GM19351 (cell line): ENCODE data around the gene XRN1.

ENCODE experiments used
- ATAC-seq: cut with Tn5 transposase; IDR thresholded peaks from one replicate; pipeline ENCODE4 v1.9.1; 2021; ENCODE audit warnings: mild to moderate bottlenecking, moderate library complexity; ENCODE audit not compliant: unreplicated experiment

XRN1 gene

DNA sequence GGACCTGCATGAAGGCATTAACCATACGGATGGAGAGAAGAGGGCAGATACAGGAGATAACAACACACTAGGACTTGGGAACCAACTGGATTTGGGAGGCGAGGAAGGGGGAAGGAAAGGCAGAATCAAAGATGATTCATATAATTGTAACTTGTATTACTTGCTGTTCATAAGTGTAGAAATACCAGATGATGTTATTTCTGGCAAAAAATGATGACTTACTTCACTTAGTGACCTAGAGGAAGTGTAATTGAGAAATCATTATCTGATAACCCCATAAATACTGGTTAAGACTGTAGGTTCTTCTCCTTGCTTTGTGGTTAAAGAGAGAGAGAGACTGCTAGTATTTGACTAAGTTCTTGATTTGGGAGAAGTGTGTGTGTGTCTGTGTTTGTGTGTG, 172.0 kb downstream of the XRN1 start:
- no peak for ATAC-seq

DNA sequence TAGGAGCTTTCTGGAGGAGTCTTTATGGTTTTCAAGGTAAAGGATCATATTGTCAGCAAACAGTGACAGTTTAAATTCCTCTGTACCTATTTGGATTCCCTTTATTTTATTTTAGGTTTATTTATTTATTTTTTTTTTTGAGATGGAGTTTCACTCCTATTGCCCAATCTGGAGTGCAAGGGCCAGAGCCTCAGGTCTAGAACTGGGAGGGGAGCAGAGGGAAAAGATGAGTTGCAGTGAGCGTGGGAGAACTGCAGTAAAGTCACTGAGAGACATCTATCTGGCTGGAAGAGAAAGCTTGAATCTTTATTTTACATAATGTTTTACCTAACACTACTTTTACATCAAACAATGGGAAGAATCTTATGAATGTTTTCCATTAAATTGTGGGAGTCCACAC, 172.9 kb downstream of the XRN1 start:
- ATAC-seq = no peak

DNA sequence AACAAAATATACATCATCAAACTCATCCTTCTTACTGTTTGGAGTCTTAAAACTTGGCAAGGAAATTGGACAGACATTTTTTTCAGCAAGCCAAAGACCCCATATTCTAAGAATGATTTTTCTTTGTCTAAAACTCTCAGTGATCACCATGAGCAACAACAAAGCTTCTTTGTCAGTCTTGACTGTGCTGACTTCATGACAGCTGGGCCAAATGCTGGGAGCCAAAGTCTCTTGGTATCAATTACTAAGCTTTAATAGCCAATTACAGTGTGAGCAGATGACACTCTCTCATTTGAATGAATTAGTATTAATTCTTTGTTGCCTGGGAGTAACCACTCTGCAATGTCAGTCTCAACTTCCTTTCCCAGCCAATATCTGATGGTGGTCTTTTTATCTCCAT, 174.3 kb downstream of the XRN1 start:
- ATAC-seq = no peak

DNA sequence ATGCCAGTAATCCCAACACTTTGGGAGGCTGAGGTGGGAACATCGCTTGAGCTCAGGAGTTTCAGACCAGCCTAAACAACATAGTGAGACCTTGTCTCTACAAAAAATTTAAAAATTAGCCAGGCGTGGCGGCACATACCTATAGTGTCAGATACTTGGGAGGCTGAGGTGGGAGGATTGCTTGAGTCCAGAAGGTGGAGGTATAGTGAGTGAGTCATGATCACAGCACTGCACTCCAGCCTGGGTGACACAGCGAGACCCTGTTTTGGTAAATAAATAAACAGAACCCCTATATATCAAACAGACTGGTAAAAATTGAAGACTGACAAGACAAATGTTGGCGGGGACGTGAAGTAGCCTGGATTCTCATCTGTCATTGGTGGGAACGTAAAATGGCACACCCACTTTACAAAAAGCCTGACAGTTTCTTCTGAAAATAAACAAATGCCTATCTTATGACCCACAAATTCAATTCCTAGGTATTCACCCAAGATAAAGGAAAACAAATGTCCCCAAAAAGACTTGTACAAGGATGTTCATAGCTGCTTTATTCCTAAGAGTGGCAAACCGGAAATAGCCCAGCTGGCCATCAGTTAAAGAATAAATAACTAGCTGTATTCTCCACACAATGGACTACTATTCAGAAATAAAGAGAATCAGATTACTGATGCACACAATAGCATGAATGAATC, 175.5 kb downstream of the XRN1 start:
- ATAC-seq = no peak

DNA sequence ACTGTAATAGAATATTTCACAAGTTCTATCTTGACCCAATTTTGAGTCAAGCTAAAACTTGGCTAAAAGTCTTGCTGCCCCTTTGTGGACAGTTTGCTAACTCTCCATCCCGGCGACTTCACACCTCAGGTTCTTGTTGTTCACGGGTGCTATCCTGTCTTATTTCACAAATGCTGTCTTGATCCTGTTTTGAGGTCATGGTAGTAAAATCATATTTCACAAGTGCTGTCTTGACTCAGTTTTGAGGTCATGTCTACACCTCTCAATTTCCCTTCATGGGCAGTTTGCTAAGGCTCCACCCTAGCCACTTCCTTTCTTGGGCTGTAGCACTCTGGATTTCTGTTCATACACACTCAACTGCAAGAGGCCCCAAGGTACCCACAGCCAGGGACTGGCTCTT, 177.4 kb downstream of the XRN1 start:
- ATAC-seq = no peak

DNA sequence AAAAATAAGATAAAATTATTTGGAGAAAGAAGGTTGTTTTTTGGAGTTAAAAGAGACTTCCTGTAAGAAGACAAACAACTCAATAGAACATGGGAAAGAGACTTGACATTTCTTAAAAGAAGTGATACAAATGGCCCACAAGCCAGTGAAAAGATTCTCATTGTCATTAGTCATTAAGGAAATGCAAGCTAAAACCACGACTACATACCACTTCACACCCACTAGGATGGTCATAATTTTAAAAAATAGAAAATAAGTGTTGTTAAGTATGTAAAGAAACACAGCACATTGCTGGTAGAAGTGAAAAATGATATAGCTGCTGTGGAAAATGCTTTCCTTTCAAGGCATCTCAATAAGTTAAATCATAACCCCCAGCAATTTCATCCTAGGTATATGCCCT, 178.1 kb downstream of the XRN1 start:
- ATAC-seq = no peak

DNA sequence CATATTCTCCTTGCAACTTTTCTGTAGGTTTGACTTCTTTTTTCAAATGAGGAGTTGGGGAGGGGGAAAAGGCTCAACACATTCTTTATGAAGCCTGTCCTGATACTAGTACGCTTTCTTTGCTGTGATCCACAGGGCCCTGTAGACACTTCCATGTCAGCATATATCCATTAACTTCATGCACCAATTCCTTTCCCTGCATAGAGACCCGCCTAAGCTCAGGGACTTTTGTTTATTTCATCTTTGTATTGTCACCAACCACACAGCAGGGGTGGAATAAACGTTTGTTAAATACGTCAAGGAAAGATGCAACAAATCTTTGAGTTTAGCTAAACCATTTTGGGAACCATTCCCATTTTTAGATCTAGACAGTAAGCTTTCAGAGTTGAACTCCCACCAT, 179.4 kb downstream of the XRN1 start:
- ATAC-seq = no peak

DNA sequence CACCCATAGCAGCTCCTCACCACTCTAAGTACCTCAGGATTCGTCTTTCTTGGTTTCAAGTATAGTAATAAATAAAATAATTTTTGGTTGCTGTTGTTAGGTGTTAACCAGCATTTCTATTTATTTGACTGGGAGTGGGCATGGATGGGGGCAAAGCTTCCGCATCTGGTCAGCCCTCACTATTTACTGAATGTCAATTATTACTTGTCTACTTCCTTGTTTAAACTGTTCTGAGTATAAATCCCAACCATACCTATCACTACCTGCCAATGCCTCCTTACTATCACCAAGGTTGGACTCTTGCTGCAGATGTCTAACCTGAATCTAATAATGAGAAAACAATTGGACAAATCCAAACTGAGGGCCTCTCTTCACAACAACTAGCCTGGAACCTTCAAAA, 180.6 kb downstream of the XRN1 start:
- no peak for ATAC-seq

DNA sequence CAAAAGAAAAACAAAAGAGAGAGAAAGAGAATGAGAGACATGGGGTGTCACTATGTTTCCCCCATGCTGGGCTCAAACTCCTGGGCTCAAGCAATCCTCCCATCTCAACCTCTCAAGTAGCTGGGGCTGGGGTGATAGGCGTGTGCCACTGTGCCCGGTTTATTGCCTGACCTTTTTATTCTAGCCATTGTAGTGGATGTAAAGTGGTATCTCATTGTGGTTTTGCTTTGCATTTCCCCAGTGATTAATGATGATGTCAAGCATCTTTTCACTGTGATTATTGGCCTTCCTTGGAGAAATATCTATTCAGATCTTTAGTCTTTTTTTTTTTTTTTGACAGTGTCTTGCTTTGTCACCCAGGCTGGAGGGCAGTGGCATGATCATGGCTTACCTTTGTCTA, 184.7 kb downstream of the XRN1 start:
- no peak for ATAC-seq

DNA sequence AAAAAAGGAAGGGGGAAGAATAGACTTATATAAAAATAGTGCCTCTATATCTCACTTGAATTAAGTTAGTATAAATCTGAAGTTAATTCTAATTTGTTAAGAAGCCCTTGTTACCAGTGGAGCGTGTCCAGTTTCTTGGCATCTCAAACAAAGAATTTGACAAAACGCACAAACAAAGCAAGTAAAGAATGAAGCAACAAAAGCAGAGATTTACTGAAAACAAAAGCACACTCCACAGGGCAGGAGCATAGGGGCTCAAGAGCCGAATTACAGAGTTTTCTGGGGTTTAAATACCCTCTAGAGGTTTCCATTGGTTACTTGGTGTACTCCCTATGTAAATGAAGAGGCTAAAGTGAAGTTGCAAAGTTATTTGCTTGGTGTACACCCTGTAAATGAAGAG, 188.5 kb downstream of the XRN1 start:
- no peak for ATAC-seq

DNA sequence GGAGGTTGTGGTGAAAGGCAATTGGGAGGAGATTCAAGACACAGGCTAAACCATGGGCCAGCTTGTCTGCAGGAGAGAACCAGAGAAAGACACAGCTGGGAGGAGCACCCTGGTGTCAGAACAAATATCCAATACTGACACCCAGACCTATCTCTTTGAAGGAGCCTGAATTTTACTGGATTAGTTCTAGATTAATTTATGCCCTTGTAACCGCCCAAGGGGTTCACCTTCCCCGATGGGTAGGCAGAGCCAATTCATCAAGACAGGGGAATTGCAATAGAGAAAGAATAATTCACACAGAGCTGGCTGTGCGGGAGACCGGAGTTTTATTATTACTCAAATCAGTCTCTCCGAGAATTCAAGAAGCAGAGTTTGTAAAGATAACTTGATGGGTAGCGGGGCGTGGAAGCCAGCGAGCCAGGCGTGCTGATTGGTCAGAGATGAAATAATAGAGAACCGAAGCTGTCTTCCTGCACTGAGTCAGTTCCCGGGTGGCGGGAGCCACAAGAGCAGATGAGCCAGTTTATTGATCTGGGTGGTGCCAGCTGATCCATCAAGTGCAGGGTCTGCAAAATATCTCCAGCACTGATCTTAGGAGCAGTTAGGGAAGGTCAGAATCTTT, 191.0 kb downstream of the XRN1 start:
- no peak for ATAC-seq
